HG02623 (cell line): ENCODE data around the gene PMPCA.

Experiments used
- ATAC-seq: cut with Tn5 transposase; IDR thresholded peaks from one replicate; pipeline ENCODE4 v1.9.1; 2021; ENCODE audit warnings: moderate library complexity; ENCODE audit not compliant: unreplicated experiment

The PMPCA gene

GRCh38 chr9:136373300-136374182 is 36.9 kb upstream of the PMPCA start, which contains the start of gene CARD9:
CARD9 (minus strand) TSS chr9:136373669; CDS start chr9:136372078, 1,591 bp downstream.
- ATAC-seq: no peak

- ATAC-seq: no peak
Measured at GRCh38 chr9:136374183-136374575, 36.3 kb upstream of the PMPCA start.

GRCh38 chr9:136375096-136375495 is 35.4 kb upstream of the PMPCA start:
- no peak for ATAC-seq

GRCh38 chr9:136376457-136376856 is 34.0 kb upstream of the PMPCA start:
- ATAC-seq: no peak

- ATAC-seq: no peak
Measured at GRCh38 chr9:136377341-136378169, 32.9 kb upstream of the PMPCA start.

GRCh38 chr9:136378170-136379002 is 32.1 kb upstream of the PMPCA start:
- ATAC-seq: no peak

GRCh38 chr9:136379003-136379287 is 31.5 kb upstream of the PMPCA start:
- ATAC-seq: no peak

GRCh38 chr9:136379401-136379800 is 31.1 kb upstream of the PMPCA start:
- no peak for ATAC-seq

GRCh38 chr9:136379891-136380290 is 30.6 kb upstream of the PMPCA start:
- no peak for ATAC-seq

- no peak for ATAC-seq
Measured at GRCh38 chr9:136380381-136380780, 30.1 kb upstream of the PMPCA start.

- ATAC-seq: no peak
Measured at GRCh38 chr9:136381311-136381710, 29.1 kb upstream of the PMPCA start.

GRCh38 chr9:136381966-136382513 is 28.4 kb upstream of the PMPCA start:
- ATAC-seq: no peak

- ATAC-seq: no peak
Measured at GRCh38 chr9:136383436-136383835, 27.0 kb upstream of the PMPCA start.

GRCh38 chr9:136385015-136385414 is 25.4 kb upstream of the PMPCA start:
- ATAC-seq: no peak

- no peak for ATAC-seq
Measured at GRCh38 chr9:136386018-136386417, 24.4 kb upstream of the PMPCA start.

- no peak for ATAC-seq
Measured at GRCh38 chr9:136387217-136387616, 23.2 kb upstream of the PMPCA start.

- ATAC-seq: no peak
Measured at GRCh38 chr9:136389396-136389795, 21.1 kb upstream of the PMPCA start.

- ATAC-seq: no peak
Measured at GRCh38 chr9:136391737-136392537, 18.5 kb upstream of the PMPCA start.

- no peak for ATAC-seq
Measured at GRCh38 chr9:136392538-136393449, 17.7 kb upstream of the PMPCA start.
